Colon (tissue), 2 donors: ENCODE measurements around the gene CARD11.
"Not testable (repeated sequence)": the region's sequence is repeated elsewhere in the genome, so short reads cannot be mapped to it uniquely, and the experiment has no call there.

Experiments used
- FAIRE-seq: peaks from 2 replicates; lab custom pipeline; 2012; peaks lifted over from hg19 to GRCh38; lab: Jason Lieb, UNC
- donor health status: control.
- donor health status: control.

CARD11 gene

DNA sequence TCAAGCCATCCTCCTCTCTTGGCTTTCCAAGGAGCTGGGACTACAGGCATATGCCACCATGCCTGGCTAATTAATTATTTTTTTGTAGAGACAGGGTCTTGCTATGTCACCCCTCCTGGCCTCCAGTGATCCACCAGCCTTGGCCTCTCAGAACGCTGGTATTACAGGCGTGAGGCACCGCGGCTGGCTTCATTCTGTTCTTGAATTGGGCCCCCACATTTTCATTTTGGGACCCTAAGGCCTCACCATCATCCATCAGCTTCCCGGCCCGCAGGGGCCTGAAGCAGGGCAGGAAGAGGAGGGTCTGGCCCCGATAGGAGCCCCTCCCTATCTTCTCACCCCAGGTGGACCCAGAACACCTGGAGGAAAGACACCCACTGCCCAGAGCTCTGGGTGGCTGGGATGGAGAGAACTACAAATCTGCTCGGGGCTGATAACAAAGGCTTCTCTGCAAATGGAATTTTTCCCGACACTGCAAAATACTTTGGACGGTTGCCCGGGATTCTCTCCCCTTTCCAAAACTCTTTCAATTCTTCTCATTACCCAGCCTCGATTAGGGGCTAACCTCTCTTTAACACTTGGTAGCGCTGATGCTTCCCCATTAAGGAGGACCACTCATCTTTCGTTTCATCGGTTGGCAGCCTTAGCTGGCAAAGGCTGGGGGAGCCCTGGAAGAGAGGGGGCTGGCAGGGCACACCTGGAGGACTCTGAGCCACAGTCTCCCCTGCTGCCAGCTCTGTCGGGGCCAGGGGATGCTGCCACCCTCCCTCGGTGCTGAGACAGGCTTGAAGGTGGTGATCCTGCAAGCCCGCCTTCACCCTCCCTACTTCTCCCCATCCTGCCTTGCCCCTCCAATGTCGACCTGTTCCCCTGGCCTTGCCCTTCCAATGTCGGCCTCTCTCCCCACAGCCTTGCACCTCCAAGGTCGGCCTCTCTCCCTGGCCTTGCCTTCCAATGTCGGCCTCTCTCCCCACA, 118.5 kb downstream of the CARD11 start:
- no peak for FAIRE-seq

DNA sequence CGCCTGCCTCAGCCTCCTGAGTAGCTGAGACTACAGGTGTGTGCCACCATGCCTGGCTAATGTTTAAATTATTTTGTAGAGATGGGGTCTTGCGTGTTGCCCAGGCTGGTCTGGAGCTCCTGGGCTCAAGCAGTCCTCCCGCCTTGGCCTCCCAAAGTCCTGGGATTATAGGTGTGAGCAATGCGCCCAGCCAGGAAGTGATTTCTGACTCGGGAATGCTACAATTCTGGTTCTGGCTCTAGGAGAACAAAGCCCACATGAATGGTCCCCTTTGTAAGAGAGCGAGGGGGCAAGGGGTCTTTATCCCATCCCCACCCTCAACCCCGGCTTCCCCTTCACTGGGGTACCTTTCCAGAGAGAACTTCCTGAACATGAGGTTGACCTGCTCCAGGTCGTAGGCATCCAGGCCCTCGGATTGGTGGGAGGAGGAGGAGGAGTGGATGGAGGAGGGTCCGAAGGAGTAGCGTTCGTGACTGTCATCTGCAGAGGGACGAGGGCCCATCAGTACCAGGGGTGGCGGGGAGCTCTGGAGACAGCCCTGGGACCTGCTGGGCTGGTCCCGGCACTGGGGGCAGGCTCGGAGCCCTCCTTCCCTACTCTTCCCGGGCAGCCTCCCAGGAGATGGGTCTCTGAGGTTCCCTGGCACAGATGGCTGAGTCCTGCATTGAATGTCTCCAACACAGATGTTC, 119.6 kb downstream of the CARD11 start:
- FAIRE-seq: no peak

DNA sequence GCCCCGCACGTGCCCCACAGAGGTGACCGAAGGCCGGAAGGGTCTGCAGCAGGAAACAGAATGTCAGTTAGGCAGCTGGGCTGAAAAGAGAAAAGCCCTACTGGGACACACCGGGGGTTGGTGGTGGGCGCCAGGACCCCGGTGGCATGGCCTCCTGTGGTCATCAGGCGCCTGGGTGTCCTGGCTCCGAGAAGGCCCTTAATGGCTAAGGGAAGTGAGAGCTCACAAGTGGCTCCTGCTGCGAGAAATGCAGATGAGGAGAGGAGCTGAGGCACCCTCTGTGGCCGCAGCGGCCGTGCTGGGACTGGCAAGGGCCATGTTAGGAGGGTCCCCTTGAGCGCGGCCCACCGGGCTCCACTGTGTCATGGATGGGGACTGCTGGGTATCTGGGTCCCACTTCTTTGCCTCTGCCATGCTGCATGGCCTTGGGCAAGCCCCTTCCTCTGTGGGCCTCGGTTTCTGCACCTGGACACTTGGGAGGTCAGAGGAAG, 120.3 kb downstream of the CARD11 start:
- FAIRE-seq: no peak

DNA sequence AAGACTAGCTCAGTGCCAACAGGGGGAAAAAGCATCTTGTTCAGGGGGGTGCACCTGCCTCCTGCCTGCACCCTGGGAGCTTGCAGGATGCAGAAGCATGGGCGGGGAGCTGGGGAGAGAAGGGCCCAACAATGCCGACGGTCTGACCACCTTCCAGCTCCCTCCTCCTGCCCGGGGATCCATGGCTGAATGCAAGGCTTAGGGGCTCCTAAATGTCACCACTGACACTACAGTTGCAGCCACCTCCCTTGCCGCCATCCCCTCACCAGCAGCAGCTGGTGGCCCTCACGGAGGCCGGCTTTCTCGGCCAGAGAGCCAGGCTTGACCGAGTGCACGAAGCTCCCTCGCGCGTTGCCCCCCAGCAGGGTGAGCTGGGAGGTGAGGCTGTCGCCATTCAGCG, 120.8 kb downstream of the CARD11 start:
- FAIRE-seq: no peak

DNA sequence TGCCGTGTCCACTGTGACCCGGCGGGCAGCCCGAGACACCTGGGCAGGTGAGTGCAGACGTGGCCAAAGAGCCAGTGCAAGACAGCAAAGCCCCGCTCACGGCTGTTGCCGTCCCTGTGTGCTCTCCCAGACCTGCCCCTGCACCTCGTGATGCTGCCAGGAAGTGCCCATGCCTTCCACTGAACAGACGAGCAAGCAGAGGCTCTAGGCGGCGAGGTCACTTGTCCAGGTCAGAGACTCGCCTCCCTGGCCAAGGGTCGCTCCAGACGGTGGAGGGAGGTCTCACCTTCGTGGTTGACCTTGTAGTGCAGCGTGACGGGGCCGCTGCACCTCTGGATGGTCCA, 121.3 kb downstream of the CARD11 start:
- FAIRE-seq: no peak

DNA sequence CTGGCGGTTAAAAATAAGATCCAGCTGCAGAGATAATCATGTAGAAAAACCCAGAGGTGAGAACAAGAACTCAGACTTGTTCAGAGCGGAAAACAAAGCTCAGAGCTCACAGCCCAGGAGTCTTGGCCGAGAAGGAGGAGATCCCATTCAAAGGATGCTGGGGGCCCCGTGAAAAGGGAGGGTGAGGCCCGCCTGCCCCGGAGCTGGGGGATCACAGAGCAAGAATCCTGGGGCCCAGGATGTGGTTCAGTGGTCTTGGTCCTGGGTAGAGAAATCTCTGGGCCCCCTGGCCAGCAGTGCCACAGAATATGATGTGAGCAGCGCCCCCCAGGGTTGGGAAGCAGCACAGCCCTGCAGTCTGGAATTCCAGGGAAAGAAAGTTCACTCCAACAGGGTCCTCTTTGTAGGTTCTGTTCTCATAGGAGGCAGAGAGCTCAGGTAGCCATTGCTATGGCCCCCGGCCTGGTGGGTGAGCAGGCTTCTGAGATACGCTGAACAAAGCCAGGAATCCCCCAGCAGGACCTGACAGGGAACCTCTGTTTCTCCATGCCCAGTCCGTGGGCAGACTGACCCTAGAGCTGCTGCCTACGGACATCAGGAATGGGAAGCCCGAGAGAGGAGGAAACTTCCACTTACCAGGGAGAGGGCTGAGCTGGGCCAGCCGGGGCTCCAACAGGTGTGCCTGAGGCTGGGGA, 121.9 kb downstream of the CARD11 start:
- FAIRE-seq: no peak

DNA sequence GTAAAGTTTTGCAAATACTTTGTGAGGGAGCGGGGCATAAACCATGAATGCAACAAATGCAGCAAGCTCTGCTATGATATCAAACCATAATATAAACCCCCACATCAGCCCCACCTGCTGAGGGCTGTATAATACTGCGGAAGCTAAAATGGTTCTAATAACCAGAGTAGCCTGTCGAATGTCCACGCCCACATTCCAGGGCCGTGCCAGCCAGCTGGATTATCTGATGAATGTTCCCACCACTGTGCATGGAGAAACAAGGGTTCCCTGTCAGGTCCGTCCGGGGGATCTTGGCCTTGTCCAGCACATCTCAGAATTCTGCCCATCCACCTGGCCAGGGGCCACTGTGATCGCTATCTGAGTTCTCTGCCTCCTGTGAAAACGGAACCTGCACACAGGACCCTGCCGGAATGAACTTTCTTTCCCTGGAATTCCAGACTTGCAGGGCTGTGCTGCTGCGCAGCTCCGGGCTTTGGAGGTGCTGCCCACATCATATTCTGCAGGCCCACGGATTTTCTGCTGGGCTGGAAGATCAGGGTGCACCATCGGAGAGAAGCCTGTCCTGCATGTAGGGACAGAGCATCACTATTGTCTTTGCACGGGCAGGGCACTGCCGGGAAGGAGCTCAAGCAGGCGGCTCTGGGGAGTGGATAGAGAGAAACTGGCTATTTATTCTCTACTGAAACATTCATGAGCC, 122.6 kb downstream of the CARD11 start:
- no peak for FAIRE-seq

DNA sequence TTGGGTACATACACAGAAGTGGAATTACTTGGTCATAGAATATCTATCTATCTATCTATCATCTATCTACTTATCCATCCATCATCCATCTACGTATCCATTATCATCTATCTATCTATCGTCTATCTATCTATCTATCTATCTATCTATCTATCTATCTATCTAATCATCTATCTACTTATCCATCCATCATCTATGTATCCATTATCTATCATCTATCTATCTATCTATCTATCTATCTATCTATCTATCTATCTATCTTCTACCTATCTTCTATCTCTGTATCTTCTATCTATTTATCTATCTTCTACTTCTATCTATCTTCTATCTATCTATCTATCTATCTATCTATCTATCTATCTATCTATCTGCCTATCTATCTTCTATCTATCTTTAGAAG, 123.2 kb downstream of the CARD11 start:
- FAIRE-seq: not testable (repeated sequence)

DNA sequence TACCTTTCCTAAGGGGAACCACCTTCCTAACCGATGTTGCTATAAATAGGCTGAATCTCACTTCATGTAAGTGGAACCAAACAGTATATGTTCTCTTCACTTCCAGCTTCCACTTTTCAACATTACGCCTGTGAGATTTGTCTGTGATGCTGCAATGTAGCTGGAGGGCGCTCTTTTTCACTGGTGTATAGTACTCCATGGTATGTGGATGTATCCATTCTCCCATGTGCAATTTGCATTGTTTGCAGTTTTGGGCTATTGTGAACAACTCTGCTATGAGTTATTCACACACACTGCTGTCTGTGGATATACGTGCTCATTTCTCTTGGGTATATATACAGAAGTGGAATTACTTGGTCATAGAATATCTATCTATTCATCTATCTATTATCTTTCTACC, 123.6 kb downstream of the CARD11 start:
- FAIRE-seq: no peak

DNA sequence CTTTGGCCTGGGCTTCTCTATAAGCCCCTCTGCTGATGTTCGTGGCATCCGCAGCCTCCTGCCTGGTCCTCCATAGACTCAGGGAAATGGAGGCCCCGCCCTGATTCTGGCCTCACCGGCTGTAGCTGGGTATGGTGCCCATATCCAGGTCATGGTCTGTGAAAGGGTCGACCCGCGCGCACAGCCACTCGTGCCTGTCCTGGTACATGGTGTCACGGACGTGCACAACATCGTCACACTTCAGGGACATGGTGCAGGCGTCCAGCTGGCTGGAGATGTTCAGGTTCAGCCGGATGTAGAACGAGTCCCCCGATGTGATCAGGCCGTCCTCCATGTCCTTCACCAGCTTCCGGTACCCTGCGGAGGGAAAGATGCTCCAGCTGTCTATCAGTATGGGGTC, 124.4 kb downstream of the CARD11 start:
- FAIRE-seq: no peak

DNA sequence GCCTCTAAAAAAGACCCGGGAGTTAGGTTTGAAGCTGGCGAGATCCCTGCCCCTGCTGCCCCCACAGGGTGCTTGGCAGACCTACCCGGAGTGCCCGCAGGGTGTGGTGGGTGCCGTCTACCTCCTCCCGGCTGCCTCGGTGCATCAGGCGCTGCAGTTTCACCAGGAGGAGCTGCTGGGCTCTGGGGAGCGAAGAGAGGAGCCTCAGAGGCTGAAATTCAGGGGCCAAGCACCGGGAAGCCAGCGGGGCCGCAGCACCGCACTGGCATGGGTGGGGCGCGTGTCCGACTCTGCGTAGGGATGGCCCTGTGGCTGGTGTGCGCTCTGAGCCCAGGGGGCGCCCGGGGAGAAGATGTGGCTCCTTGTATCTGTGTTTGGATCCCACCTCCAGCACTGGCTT, 125.3 kb downstream of the CARD11 start:
- no peak for FAIRE-seq

DNA sequence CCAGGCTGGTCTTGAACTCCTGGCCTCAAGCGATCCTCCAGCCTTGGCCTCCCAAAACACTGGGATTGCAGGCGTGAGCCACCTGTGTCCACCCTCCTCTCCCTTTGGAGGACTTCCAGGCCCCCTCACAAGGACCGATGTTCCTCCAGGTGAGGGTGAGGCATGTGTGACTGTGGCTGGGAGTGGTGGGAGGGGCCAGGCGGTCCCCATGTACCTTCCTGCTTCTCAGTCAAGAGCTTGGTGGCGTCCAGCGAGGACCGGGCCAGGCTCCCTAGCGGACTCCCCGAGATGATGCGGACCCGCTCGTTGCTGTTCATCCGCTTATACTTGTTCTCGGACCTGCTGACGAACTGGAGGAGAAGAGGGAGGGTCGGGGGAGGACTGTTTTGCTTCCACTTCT, 128.6 kb downstream of the CARD11 start:
- no peak for FAIRE-seq

DNA sequence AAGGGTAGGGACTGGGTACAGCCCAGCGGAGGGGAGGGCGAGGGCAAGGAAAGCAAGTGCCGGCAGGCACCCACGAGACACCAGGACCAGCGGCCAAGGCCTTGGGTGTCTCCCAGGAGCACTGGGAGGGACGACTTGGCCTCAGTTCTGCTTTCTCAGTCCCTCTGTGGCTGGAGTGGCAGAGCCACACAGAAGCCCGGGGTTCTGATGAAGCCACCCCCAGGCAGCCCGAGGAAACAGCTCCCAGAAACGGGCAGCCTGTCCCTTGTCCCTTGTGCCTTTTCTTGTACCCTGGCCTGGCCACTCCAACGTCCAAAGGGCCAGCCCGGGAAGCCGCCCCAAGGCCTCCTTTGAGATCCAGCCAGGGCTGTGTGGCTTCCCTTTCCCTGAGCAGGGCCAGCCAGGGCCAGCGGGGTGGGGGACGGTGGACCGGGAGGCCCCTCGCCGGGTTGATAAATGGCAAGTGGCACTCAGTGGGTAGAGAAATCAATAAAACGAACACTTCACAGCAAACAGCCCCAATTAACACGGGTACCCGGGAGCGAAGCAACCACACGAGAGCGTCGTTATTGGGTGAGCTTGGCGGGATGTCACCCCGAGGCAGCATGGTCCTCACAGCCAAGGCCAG, 129.8 kb downstream of the CARD11 start:
- FAIRE-seq: no peak

DNA sequence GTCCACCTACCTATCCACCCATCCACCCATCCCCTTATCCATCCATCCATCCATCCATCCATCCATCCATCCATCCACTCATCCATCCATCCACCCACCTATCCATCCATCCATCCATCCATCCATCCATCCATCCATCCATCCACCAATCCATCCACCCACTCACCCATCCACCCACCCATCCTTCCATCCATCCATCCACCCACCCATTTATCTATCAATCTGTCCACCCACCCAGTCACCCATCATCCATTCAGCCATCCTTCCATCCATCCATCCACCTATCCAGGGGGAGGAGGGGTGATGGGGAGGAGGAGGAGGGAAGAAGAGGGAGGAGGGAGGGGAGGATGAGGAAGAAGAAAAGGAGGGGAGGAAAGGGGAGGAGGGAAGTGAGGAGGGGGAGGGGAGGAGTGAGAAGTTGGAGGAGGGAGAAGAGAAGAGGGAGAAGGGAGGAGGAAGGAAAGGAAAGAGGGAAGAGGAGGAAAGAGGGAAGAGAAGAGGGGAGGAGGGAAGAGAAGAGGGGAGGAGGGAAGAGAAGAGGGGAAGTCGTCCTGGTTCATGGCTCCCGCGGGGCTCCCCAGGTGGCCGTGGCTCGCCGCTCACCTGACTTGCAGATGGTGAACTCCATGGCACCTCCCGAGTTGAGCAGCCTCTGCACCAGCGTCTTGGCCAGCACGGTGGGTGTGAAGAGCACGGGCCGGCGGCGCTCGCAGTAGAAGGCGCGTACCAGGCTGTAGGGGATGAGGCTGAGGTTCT, 130.8 kb downstream of the CARD11 start:
- FAIRE-seq: no peak

DNA sequence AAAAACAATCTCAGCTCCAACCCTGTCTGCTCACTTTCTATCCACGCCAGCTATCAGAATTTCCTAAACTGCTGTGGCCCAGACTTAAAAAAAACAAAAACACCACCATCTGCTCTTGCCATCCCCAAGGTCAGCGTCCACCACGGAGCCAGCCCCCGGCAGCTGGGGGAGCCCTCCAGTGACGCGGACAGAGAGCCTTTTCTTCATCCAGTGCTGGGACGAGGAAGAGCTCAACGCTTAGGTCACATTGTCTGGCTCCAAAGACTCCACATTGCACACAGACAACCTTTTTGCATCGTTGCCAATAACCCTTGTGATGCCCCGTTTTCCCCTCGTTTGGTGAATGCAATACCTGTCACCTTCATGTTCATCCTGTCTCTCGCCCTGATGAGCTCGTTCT, 132.2 kb downstream of the CARD11 start:
- FAIRE-seq: no peak

DNA sequence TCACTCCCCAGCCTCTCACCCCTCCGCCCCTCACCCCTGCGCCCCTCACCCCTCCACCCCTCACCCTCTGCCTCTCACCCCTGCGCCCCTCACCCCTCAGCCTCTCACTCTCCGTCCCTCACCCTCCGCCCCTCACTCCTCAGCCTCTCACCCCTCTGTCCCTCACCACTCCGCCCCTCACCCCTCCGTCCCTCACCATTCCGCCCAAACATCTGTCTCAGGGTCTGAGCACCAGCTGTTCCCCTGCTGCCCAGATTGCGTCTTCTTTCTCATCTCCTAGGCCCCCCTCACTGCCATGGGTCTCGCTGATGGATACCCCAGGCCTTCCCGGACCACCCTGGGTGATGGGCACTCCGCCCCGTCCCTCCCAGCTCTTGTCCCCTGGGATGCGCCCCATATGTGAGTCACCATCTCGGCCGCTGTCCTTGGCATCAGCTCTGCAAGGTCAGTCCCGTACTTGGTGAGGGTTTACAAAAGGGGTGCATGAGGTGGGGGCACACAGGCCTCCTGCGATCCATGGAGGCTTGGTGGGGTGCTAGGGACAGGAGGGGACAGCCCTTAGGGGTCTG, 134.1 kb downstream of the CARD11 start:
- no peak for FAIRE-seq

DNA sequence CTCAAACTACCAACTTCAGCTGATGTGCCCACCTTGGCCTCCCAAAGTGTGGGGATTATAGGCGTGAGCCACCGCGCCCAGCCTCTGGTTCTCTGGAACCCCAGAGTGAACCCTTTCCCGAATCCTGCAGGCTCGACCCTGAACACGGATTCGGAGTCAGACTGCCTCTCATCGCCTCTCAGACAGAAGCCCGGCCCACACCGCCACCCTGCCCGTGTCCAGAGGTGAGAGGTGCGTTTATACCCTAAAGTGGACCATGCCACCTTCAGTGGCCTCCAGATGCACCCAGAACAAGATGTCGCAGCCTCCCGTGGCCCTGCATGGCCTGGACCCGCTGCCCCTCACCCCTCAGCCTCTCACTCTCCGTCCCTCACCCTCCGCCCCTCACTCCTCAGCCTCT, 134.6 kb downstream of the CARD11 start:
- FAIRE-seq: no peak

DNA sequence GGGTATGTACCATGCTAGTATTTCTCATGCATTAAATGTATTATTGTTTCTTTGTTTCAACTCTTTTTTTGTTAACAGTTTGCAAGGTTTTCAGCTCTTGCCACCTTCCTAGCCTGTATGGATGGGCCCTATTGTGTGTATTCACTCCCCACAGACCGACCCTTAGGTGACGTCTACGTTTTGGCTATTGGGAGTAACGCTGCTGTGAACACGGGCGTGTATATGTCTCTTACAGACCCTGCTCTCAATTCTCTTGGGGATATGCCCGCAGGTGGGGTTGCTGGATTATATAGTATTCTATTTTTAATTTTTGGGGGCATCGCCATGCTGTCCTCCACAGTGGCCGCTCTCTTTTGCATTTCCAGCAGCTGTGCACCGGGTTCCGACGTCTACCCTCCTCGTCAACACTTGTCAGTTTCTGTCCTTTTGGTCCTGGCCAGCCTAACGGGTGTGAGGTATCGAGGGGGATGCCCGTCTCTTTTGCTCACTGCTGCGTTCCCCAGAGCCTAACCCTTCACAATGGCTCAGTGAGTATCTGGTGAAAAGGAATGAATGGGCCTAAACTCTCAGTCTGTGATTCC, 135.5 kb downstream of the CARD11 start:
- FAIRE-seq: no peak

DNA sequence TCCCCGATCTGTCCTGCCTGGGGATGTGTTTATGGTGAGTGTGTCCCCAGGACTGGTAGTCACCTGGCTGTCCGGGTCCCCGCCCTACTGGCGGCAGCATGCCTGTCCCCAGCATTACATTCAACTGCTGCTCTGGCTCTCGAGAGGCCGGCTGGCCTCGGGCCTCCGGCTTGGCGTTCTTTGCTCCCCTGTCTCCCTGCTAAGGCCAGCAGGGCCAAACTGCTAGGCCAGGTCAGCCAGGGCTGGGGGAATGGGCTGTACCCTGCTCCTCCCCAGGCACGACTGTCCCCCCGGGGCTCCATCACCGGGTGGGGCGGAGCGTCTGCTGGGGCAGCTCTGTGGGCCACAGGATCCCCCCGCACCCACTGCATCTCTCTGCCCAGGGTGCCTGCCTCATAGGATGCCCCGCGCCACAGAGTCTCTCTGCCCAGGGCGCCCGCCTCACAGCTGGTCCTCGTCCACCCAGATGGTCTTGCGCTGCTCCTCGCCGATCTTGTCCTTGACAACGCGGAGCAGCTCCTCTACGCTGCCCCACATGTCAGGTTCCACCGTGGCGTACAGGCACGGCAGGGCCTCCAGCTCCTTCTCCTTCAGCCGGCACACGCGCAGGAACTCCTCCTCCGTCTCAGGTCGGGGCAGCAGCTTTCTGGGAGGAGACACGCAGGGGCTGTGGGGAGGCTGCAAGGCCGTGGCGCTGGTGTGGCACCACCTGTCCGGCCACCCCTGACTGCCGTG, 137.3 kb downstream of the CARD11 start:
- no peak for FAIRE-seq

DNA sequence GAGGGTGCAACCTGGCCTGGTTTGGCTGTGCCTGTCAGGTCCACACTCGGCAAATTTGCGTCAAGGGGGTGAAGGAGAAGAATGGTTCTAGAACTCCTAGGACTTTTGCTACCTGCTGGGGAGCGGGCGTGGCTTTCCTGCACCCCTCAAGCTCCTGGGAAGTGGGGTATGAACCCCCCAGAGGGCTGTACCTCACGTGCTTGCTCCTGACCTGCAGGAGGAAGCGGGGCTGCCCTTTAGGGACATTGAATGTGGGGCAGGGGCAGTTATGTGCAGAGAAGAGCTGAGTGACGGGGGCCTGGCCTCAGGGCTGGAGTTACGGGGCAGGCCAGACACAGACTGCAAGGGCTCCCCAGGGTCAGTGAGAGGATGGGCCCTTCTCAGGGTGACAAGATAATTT, 138.2 kb downstream of the CARD11 start:
- no peak for FAIRE-seq
